NCI-H146 treated with DMSO at 0.1 percent for 48 hours (cell line): ENCODE results near the gene TGFBI.

Experiments
- DNase-seq: peaks from one replicate; lab custom pipeline; 2025; ENCODE audit not compliant: unreplicated experiment; lab: John Stamatoyannopoulos, UW

The TGFBI gene

GRCh38 chr5:136023958-136024541 is 4.7 kb upstream of the TGFBI start:
- DNase-seq: no peak

- no peak for DNase-seq
Observed at GRCh38 chr5:136025900-136026299, 2.9 kb upstream of the TGFBI start.

DNA sequence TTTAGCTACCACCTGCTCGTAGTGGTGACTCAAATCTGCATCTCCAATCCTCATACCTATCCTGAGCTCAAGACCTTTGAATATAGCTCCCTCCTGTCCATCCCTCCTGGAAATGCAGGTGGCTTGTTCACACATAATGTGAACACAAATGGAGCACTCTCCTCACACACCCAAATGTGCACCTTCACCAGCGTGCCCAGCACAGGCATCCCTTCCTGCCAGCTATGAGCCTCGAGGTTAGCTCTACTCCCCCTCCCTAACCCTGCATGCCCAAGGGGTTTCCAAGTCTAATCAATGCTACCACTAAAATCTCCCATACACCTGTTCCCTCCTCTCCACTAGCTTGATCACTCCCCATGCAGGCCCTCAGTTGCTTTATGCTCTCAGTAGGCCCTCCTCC is 2.2 kb upstream of the TGFBI start:
- no peak for DNase-seq

- no peak for DNase-seq
Observed at GRCh38 chr5:136027311-136027710, 1.5 kb upstream of the TGFBI start.

DNA sequence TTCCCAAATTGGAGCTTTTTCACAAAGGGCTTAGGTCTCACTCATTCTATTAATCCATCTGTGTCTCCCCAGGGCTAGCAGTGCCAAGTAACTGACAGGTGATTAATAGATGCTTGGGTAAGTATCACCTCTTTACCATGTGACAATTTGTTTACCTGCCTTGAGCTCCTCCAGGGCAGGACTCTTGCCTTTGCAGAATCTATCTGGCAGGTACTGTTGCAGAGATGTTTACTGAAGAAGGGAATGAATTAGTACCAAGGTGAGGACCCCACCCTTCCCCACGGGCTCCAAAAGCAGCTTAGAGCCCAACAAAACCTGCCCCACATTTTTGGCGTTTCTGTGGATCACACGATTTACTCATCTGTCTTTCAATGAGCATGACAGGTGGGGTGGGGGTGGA is 698 bp upstream of the TGFBI start:
- DNase-seq: no peak

- no peak for DNase-seq
Observed at GRCh38 chr5:136030252-136030651, 1.5 kb downstream of the TGFBI start.

DNA sequence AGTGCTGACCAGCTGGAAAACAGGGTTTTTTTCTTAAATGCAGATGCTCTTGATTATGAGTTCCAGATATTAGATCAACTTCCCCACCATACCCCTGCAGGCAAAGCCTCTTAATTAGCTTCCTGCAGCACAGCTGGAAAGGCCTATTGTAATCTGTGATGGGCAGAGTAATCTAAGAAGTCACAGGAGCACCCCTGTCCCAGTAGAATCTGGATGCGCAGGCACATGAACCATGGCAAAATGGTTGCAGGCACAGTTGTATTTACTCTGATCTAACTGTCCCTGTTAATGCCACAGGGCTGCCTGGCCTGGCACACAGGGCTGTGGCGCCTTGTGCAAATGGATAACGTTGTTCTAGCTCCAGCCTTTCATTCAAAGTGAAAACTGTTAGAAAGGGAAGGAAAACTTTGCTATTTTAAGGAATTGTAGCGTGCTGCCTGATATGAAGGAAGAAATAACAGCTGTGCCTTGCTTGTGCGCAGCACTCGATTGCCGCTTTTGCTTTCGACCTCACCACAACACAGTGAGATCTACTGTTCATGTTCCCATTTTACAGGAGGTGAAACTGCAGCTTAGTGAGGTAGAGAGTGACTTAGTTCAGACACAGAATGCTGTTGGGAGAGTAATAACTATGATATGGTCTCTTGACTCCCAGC is 2.3 kb downstream of the TGFBI start:
- DNase-seq: no peak

DNA sequence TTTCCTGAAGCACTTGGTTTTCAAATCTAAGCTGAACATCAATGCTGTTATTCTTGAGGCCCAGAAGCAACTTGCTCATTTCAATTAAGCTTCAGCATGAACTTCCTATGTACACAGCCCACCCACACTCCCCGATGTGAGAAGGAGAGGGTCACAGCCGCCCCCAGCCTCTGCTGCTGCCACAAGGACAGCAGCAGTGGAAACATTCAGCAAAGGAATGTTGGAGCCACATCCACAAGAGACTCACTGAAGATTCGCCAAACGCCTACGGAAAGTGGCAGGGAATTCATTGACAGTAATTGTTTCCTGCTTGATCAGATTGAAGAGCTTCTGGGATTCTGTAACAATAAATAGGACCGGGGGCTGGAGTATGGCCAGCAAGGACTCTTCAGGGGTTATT is 2.9 kb downstream of the TGFBI start:
- no peak for DNase-seq

GRCh38 chr5:136032564-136032963 is 3.8 kb downstream of the TGFBI start:
- no peak for DNase-seq

DNA sequence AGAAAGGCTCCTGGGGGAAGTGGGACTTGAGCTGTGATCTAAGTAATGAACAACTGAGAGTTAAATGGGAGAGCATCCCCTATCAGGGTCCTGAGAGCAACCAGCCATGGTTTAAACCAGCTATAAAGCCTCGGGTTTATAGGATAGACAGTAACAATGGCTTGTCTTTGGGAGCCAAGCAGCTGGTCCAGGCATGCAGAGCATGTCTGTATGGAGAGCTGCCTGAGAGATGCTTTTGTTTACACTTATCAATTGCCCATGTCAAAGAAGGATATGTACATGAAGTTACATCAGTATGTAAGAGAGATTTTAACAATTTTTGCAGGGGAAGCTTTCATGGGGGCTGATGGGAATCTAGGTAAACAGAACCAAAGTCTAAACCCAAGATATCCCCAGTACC is 4.4 kb downstream of the TGFBI start:
- no peak for DNase-seq

DNA sequence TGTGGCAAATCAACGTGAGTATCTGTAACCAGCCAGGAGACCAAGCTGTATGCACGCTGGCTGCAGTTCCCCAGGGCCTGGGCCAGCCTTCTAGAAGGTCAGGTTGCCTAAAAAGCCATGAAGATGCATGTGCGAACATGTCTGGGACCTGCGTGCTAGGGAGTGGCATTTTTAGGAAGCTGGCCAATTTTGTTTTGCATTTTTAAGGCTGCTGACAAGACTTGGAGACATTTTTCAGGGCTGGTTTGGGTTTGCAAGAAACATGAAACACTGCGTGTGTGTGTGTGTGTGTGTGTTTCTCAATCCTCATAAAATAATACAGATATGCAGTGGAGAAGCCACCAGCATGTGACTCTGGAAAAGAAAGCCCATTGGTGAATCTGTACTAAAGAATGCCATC is 5.1 kb downstream of the TGFBI start:
- DNase-seq: no peak

GRCh38 chr5:136034492-136034891 is 5.7 kb downstream of the TGFBI start:
- no peak for DNase-seq

GRCh38 chr5:136034984-136035383 is 6.2 kb downstream of the TGFBI start:
- DNase-seq: no peak

DNA sequence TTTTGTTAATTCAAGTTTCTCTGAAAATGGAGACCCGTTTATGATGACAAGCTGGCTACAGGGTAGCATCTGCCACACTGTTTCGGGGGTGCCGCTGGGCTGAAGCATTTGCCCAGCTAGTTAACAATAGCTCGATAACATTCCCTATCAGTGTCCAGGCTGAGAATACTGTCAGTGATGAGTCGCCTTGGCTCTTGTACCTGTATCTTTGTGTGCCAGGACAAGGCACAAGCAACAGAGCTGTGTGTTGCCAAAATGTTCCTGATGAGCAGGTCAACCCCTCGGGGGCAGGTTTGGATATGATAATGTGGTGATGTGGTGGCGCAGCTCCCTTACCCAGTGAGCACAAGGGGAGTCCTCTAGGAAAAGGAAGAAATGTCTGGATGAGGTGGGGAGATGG is 7.0 kb downstream of the TGFBI start:
- no peak for DNase-seq

- no peak for DNase-seq
Observed at GRCh38 chr5:136036293-136036911, 7.6 kb downstream of the TGFBI start.

- DNase-seq: peak; percentile 72
Observed at GRCh38 chr5:136037001-136037705, 8.4 kb downstream of the TGFBI start.

DNA sequence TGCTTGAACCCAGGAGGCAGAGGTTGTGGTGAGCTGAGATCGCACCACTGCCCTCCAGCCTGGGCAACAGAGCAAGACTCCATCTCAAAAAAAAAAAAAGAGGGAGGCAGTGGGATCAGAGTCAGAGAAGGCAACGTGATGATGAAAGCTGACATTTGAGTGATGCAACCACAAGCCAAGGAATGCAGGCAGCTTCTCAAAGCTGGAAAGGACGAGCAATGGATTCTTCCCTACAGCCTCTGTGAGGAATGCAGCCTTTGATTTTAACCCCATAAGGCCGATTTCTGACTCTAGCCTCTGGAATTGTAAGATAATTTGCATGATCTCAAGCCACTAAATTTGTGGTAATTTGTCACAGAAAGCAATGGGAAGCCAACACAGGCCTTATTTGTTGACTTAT is 9.8 kb downstream of the TGFBI start:
- no peak for DNase-seq

DNA sequence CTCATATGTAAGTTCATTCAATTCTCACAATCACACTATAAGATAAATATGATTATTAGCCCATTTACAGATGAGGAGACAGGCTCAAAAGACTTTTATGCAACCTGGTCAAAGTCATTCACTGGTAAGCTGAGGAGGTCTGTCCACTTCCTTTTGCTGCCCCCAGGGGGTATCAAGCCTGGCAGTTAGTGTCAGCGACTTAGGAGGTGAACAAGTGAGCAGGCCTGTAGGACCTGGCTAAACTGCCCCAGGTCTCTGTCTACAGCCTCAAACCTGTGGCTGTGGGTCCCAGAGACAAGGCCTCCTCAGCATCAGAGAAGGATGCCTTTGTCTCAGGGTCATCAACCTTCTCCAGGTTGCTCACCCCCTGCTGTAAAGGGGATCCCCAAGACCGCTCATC is 10.4 kb downstream of the TGFBI start:
- no peak for DNase-seq

DNA sequence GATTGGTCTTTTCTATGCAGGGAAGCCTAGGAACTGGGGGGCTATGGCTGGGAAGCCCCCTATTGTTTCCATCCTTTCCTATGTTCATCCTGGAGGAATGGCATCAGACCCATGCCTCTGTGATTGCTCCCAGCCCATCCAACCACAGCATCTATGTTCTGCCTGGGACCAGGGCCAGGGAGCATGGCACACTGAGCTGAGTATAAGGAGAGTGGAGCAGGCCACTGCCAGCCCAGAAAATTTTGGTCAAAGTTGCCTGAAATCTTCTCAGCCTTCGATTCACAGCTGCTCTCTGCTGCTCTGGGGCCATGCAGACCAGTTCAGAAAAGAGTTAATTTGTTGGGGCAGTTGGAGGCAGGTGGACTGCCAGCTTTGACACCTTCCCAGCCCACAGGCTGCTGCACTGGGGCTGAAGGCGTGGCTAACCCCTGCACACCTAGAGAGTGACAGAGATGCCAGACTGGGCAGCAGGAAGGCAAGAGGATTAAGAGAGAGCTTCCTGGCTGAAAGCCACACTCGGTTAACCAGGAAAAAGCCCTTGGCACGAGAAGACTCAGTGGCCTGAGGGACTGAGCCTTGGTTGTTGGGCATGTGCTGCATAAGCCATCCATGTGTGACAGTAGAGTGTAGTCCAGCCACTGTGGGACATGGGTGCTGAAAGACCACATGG is 12.1 kb downstream of the TGFBI start:
- no peak for DNase-seq

GRCh38 chr5:136042156-136042555 is 13.4 kb downstream of the TGFBI start:
- DNase-seq: no peak

- no peak for DNase-seq
Observed at GRCh38 chr5:136042665-136043121, 13.9 kb downstream of the TGFBI start.
